Testis (tissue), 3 donors: Measurements from ENCODE around the gene KLHL42. TPM values are rescaled to one million over a fixed set of nuclear protein-coding genes. Genes with fewer than 3 reads are reported as not detected.

Experiments
- DNase-seq: peaks from one replicate; pipeline ENCODE4 v3.0.0-alpha.2; 2019
- H3K27ac ChIP-seq, 2 donors: fragments of 200-600 bp; sonication (generic); one replicate each; pipeline ENCODE4 v1.5.1; 2019
- H3K27me3 ChIP-seq: fragments of 200-600 bp; sonication (generic); one replicate; pipeline ENCODE4 v1.5.1; 2019
- H3K36me3 ChIP-seq: fragments of 200-600 bp; sonication (generic); one replicate; pipeline ENCODE4 v1.5.1; 2017; ENCODE audit warnings: low read depth; ENCODE audit errors: missing control alignments
- H3K4me1 ChIP-seq: fragments of 200-600 bp; sonication (generic); one replicate; pipeline ENCODE4 v1.5.1; 2019
- H3K4me3 ChIP-seq, 2 donors: fragments of 200-600 bp; sonication (generic); one replicate each; pipeline ENCODE4 v1.5.1; 2017 to 2019
- H3K9me3 ChIP-seq: fragments of 200-600 bp; sonication (generic); one replicate; pipeline ENCODE4 v1.5.1; 2017
- POLR2A ChIP-seq: fragments of 450-650 bp; IDR thresholded peaks from one replicate; pipeline ENCODE4 v1.6.1; 2017; ENCODE audit warnings: antibody characterized with exemption, mild to moderate bottlenecking, moderate library complexity
- WGBS, 2 donors: methylation state at CpG; one replicate each; pipeline ENCODE4 v1.1.5; 2018; 5-methylcytosine and 5-hydroxymethylcytosine counted together
- intact Hi-C: fragments of 100-400 bp; cut with DNase I; formaldehyde crosslinking; loops from one replicate; pipeline ENCODE4 v1.15.1; 2023; ENCODE audit warnings: low total_unique reads
- polyA plus RNA-seq: library from polyadenylated mRNA; stranded (reverse); fragments of 350-450 nt; fragmentation: Illumina TruSeq; extraction: RNeasy Lipid Tissue Mini Kit (QIAGEN cat#74804); gene quantifications from one replicate; pipeline ENCODE4 v1.2.3, GENCODE V29; 2014; ENCODE audit warnings: low read depth, low replicate concordance; ENCODE audit not compliant: insufficient read depth
- total RNA-seq, 2 donors: library from RNA; depleted of rRNA; stranded (reverse); fragments of >200 nt; gene quantifications; one replicate each; pipeline ENCODE4 v1.2.3, GENCODE V29; 2016
- TF ChIP-seq, protein P1 (sequence below), 3 experiments: fragments of 450-650 bp in 2 of 3; fragments of 200-600 bp in 1 of 3; sonication (generic) in 1 of 3; IDR thresholded peaks; one replicate each; pipeline ENCODE4 v1.5.1; 2016 to 2019; ENCODE audit warnings: antibody characterized with exemption in 3 of 3, mild to moderate bottlenecking in 2 of 3, moderate library complexity in 1 of 3

Gene KLHL42
- total and polyA plus RNA-seq, 3 donors from 2014 or later, result 23.7 to 87.8 (median 65.1) TPM

DNA sequence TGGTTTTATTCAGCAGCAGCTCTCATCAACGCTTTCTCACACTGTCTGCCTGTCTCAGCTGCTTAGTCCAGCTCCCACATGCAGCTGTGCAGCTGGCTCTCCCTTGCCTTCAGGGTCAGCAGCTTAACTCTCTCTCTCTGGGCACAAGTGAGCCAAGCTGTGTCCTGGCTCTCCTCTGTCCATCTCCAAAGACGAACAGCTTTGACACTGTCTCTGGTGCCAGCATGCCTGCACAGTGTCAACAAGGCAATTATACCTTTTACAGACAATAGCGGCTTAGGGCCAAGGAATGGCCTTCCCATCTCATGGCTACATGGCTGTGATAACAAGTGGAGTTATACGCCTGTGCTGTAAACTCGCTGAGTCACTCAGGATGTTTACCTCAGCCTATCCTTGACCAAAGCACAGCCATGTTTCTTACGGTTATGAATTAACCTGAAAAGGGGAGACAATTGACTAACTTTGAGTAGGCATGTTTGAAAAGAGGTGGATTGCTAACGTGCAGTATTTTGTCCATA is 38.4 kb downstream of the KLHL42 start:
- intact Hi-C loops, result loop anchor here (10.0 kb wide), 1 partner anchor 74 kb away; no protein-coding TSS in a partner anchor
- no peak for TF ChIP-seq POLR2A
- Histone ChIP-seq H3K4me3 (no peak overlapping the region), H3K27me3 (no peaks in the 10 kb centered on the region), H3K27ac (peak overlapping the region; percentile 20 to 68), H3K4me1 (peaks cover 29% of the 10 kb centered on the region), H3K9me3 (no peaks in the 10 kb centered on the region), H3K36me3 (no peaks in the 10 kb centered on the region)
- DNase-seq, result peak; percentile 81
- 55 to 63% methylated on average over 7 of the region's 7 CpGs for WGBS, 2 donors

DNA sequence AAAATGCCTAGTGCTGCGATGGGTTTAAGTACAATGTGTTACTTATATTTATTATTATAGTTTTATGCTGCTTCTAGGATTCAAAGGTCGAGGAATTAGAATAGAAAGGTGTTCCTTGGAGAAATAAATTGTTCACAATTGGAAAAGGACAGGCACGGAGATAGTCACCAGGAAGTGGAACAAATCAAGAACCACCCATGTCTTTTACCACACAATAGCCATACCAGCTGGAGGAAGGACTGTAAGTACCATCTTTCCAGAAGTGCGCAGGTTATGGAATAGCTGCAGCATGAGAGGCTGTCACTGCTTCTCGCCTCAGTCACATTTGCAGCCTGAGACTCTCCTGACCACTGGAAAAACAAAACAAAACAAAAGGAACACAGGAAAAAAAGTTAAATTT is 40.5 kb downstream of the KLHL42 start:
- Histone ChIP-seq H3K4me1 (peaks cover 29% of the 10 kb centered on the region), H3K27me3 (no peaks in the 10 kb centered on the region), H3K36me3 (no peaks in the 10 kb centered on the region), H3K4me3 (no peak overlapping the region), H3K9me3 (no peaks in the 10 kb centered on the region), H3K27ac (no peak overlapping the region)
- intact Hi-C loops, result no loop called here
- TF ChIP-seq, protein P1, sequence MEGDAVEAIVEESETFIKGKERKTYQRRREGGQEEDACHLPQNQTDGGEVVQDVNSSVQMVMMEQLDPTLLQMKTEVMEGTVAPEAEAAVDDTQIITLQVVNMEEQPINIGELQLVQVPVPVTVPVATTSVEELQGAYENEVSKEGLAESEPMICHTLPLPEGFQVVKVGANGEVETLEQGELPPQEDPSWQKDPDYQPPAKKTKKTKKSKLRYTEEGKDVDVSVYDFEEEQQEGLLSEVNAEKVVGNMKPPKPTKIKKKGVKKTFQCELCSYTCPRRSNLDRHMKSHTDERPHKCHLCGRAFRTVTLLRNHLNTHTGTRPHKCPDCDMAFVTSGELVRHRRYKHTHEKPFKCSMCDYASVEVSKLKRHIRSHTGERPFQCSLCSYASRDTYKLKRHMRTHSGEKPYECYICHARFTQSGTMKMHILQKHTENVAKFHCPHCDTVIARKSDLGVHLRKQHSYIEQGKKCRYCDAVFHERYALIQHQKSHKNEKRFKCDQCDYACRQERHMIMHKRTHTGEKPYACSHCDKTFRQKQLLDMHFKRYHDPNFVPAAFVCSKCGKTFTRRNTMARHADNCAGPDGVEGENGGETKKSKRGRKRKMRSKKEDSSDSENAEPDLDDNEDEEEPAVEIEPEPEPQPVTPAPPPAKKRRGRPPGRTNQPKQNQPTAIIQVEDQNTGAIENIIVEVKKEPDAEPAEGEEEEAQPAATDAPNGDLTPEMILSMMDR (IDR thresholded peaks at IDR 0.05), result no peak
- TF ChIP-seq POLR2A, result no peak
- DNase-seq, result no peak
- WGBS, 2 donors, result 67 to 87% methylated on average over 5 of the region's 5 CpGs

DNA sequence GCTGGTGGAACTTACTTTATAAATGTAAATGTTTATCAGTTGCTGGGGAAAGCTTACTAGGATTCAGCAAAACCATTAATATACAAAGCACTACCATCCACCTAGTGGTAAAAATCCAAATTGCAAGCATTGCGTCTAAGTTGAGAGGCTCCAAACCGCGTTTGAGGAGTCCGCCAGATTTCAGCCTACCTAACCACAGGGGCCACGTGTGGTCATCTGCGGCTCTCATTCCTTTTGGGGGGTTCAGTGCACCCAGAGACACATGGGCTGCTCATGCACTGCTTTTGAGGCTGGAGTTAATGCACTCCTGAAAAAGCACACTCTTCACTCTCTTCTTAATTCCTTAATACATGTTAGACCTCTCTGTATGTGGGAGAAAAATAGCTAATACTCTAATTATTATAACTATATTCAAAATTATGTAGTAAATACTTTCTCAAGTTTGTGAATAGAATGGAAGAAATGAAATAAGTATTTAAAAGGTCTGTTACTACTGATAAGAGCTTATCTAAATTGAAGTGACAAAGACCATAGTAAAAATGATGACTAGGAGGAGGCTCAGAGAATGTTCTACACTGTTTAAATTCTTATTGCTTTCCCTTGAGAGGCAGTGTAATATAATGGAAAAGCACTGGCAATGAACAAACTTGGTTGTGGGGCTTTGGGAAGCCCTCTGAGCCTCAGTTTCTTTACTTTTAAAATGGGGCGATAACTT is 41.4 kb downstream of the KLHL42 start:
- H3K4me3 ChIP-seq, result no peak overlapping the region
- peak; percentile 49 for DNase-seq
- WGBS, 2 donors, result 24 to 29% methylated on average over 7 of the region's 7 CpGs
- no peak overlapping the region for H3K27ac ChIP-seq
- no peaks in the 10 kb centered on the region for H3K36me3 ChIP-seq
- TF ChIP-seq, protein P1 (IDR thresholded peaks at IDR 0.05), result peak; percentile 71 to 80 (median 73)
- no peak for TF ChIP-seq POLR2A
- H3K27me3 ChIP-seq, result no peaks in the 10 kb centered on the region
- H3K9me3 ChIP-seq, result no peaks in the 10 kb centered on the region
- intact Hi-C loops, result no loop called here
- peaks cover 29% of the 10 kb centered on the region for H3K4me1 ChIP-seq

DNA sequence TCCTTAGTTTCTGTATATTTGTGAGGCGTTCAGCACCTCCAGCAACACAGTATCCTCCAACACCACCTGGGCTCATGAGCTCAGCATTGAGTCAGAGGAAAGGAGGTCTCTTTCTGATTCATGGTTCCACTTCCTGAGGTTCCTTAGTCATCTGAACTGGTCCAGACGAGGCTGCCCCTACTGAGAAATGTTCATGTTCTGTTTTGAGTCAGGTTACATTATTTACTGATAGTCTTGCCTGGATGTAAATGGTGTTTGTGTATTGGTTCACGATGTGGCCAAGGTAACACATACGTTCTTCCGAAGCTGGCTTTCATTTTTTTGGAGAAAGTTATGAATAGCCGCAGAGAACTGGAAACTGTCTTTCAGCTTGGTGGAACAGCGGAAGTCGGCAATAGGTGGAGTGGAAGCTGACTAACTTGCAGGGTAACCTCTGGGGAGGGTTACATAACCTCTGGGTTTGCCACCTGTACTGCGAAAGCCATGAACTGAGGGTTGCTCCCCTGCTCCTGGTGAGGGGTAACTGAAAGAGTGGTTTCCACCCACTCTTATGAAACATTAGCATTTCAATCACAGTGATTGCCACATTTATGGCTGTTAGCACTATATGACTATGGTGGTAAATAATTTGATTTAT is 42.2 kb downstream of the KLHL42 start:
- H3K9me3 ChIP-seq, result no peaks in the 10 kb centered on the region
- no peaks in the 10 kb centered on the region for H3K27me3 ChIP-seq
- H3K36me3 ChIP-seq, result no peaks in the 10 kb centered on the region
- WGBS, 2 donors, result 89 to 90% methylated on average over 9 of the region's 9 CpGs
- intact Hi-C loops, result no loop called here
- H3K27ac ChIP-seq, result no peak overlapping the region
- peaks cover 29% of the 10 kb centered on the region for H3K4me1 ChIP-seq
- TF ChIP-seq POLR2A, result no peak
- TF ChIP-seq, protein P1 (IDR thresholded peaks at IDR 0.05), result no peak
- no peak for DNase-seq
- H3K4me3 ChIP-seq, result no peak overlapping the region

DNA sequence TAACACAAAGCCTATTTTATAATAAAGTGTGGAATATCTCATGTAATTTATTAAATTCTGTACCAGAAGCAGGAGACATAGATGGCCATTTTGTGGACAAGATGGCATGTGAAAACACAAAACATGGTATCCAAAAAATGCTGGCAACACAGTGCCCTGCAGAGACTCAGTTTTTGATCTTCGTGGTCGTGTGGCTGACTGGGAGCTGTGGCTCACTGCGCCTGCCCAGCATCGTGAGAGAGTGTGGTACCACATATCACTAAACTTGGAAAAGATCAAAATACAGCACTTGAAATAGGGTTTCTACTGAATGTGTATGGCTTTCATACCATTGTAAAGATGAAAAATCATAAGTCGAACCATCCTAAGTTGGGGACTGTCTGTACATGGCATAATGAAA is 43.0 kb downstream of the KLHL42 start:
- no peak for DNase-seq
- Histone ChIP-seq H3K9me3 (no peaks in the 10 kb centered on the region), H3K27me3 (no peaks in the 10 kb centered on the region), H3K4me3 (no peak overlapping the region), H3K4me1 (peaks cover 25% of the 10 kb centered on the region), H3K36me3 (no peaks in the 10 kb centered on the region), H3K27ac (no peak overlapping the region)
- intact Hi-C loops, result no loop called here
- 97 to 98% methylated on average over 5 of the region's 5 CpGs for WGBS, 2 donors
- TF ChIP-seq, protein P1 (IDR thresholded peaks at IDR 0.05), result no peak
- TF ChIP-seq POLR2A, result no peak
